SK-N-SH (cell line): ENCODE data around the gene DMKN. TPM values are rescaled to one million over a fixed set of nuclear protein-coding genes. Genes with fewer than 3 reads are reported as not detected.

Source experiments
- CTCF ChIA-PET: fragments of 300-600, 350-600 bp; formaldehyde crosslinking; extraction: SDS; loops from one replicate; lab custom pipeline; 2021; lab: Yijun Ruan, JAX
- POLR2A ChIA-PET: fragments of 350-600 bp; sonication (Branson Sonifier 250); formaldehyde crosslinking; extraction: SDS; loops from one replicate; lab custom pipeline; 2020; ENCODE audit warnings: antibody characterized with exemption, inconsistent platforms; lab: Yijun Ruan, JAX
- DNase-seq: peaks from one replicate; pipeline ENCODE4 v3.0.0; 2012
- H2AFZ ChIP-seq: fragments of 200-600 bp; sonication (generic); 2 replicates; pipeline ENCODE4 v1.8.1; 2016; ENCODE audit warnings: antibody characterized with exemption, mild to moderate bottlenecking, low read depth
- H3F3A ChIP-seq: fragments of 200-600 bp; sonication (generic); replicated peaks from 2 replicates; pipeline ENCODE3; 2016; ENCODE audit warnings: antibody characterized with exemption, mild to moderate bottlenecking; ENCODE audit not compliant: insufficient read depth
- H3K27ac ChIP-seq, 2 experiments: fragments of 200-500 bp in 1 of 2; fragments of 200-600 bp in 1 of 2; sonication (Bioruptor generic) in 1 of 2; sonication (generic), shearing (Covaris generic) in 1 of 2; 2 replicates each; pipeline versions ENCODE4 v1.5.1 to v1.6.1; 2014 to 2016; ENCODE audit warnings: low read depth in 2 of 2, inconsistent platforms in 1 of 2, low read length in 1 of 2, mild to moderate bottlenecking in 1 of 2, mixed read lengths in 1 of 2
- H3K27me3 ChIP-seq: fragments of 200-600 bp; sonication (generic), shearing (Covaris generic); 2 replicates; pipeline ENCODE4 v1.6.1; 2016; ENCODE audit warnings: mixed run types; ENCODE audit not compliant: insufficient read depth
- H3K36me3 ChIP-seq, 2 experiments: fragments of 200-500 bp in 1 of 2; fragments of 200-600 bp in 1 of 2; sonication (Bioruptor generic) in 1 of 2; sonication (generic) in 1 of 2; replicated peaks in 1 of 2; 2 replicates each; pipeline versions ENCODE3 to v1.5.1; 2014 to 2016; ENCODE audit warnings: low read length in 1 of 2, mild to moderate bottlenecking in 1 of 2; ENCODE audit not compliant: insufficient read depth in 2 of 2, control insufficient read depth in 1 of 2
- H3K4me1 ChIP-seq, 2 experiments: fragments of 200-500 bp in 1 of 2; fragments of 200-600 bp in 1 of 2; sonication (Bioruptor generic) in 1 of 2; sonication (generic), shearing (Covaris generic) in 1 of 2; 2 replicates each; pipeline versions ENCODE4 v1.5.1 to v1.6.1; 2014 to 2016; ENCODE audit warnings: low read depth in 1 of 2, low read length in 1 of 2, mixed run types in 1 of 2; ENCODE audit not compliant: insufficient read depth in 2 of 2, control insufficient read depth in 1 of 2
- H3K4me2 ChIP-seq: fragments of 200-600 bp; sonication (generic), shearing (Covaris generic); 2 replicates; pipeline ENCODE4 v1.6.1; 2017; ENCODE audit warnings: mixed run types
- H3K4me3 ChIP-seq, 2 experiments: fragments of 200-500 bp in 1 of 2; fragments of 200-600 bp in 1 of 2; sonication (Bioruptor generic) in 1 of 2; sonication (generic), shearing (Covaris generic) in 1 of 2; 2 replicates each; pipeline versions ENCODE4 v1.5.1 to v1.8.1; 2014 to 2016; ENCODE audit warnings: low read depth in 2 of 2, inconsistent platforms in 1 of 2, low read length in 1 of 2, mild to moderate bottlenecking in 1 of 2, mixed read lengths in 1 of 2, moderate library complexity in 1 of 2
- H3K79me2 ChIP-seq: fragments of 200-600 bp; sonication (generic); 2 replicates; pipeline ENCODE4 v1.8.1; 2017; ENCODE audit warnings: mild to moderate bottlenecking; ENCODE audit not compliant: insufficient read depth
- H3K9ac ChIP-seq: fragments of 200-600 bp; sonication (generic); 2 replicates; pipeline ENCODE4 v1.6.1; 2017; ENCODE audit warnings: mixed run types
- H3K9me2 ChIP-seq: fragments of 200-600 bp; sonication (generic); 2 replicates; pipeline ENCODE4 v1.6.1; 2017; ENCODE audit warnings: mixed run types
- H3K9me3 ChIP-seq: fragments of 200-600 bp; sonication (generic); 2 replicates; pipeline ENCODE4 v1.6.1; 2017; ENCODE audit warnings: mixed run types, mild to moderate bottlenecking, moderate library complexity
- H4K20me1 ChIP-seq: fragments of 200-600 bp; sonication (generic); 2 replicates; pipeline ENCODE4 v1.6.1; 2017; ENCODE audit warnings: mild to moderate bottlenecking, mixed run types; ENCODE audit not compliant: insufficient read depth
- FOXJ3 ChIP-seq: sonication (generic); formaldehyde crosslinking; IDR thresholded peaks from 2 replicates; pipeline ENCODE4 v1.5.1; 2020; ENCODE audit warnings: mild to moderate bottlenecking, missing genetic modification reagents
- GABPA ChIP-seq: IDR thresholded peaks from 2 replicates; pipeline ENCODE4 v1.4.0; 2012; ENCODE audit warnings: low read depth, mild to moderate bottlenecking
- GATA2 ChIP-seq: sonication (generic); formaldehyde crosslinking; IDR thresholded peaks from 2 replicates; pipeline ENCODE4 v1.5.0; 2020; ENCODE audit warnings: mild to moderate bottlenecking, missing genetic modification reagents
- IRF3 ChIP-seq: fragments of 150-350 bp; IDR thresholded peaks from 2 replicates; pipeline ENCODE4 v1.6.1; 2016; ENCODE audit warnings: mild to moderate bottlenecking, low read depth, low read length
- JUND ChIP-seq: IDR thresholded peaks from 2 replicates; pipeline ENCODE4 v1.4.0; 2012
- MAX ChIP-seq: IDR thresholded peaks from 2 replicates; pipeline ENCODE4 v1.4.0; 2012; ENCODE audit warnings: low read depth
- MEF2A ChIP-seq: IDR thresholded peaks from 2 replicates; pipeline ENCODE4 v1.4.0; 2012; ENCODE audit warnings: low read depth, borderline replicate concordance
- NFIC ChIP-seq: IDR thresholded peaks from 2 replicates; pipeline ENCODE4 v1.4.0; 2012; ENCODE audit warnings: borderline replicate concordance
- RAD21 ChIP-seq: IDR thresholded peaks from 2 replicates; pipeline ENCODE4 v1.6.1; 2012; ENCODE audit warnings: mild to moderate bottlenecking, low read length
- RFX5 ChIP-seq: IDR thresholded peaks from 2 replicates; pipeline ENCODE4 v1.6.1; 2012; ENCODE audit warnings: mild to moderate bottlenecking, improper control_type of control experiment, low read length
- RXRA ChIP-seq: IDR thresholded peaks from 2 replicates; pipeline ENCODE4 v1.4.0; 2012; ENCODE audit warnings: low read depth, mild to moderate bottlenecking, borderline replicate concordance
- SIN3A ChIP-seq: IDR thresholded peaks from 2 replicates; pipeline ENCODE4 v1.6.1; 2012; ENCODE audit warnings: low read depth, mild to moderate bottlenecking, low read length, moderate library complexity, borderline replicate concordance
- SMC3 ChIP-seq: IDR thresholded peaks from 2 replicates; pipeline ENCODE4 v1.6.1; 2012; ENCODE audit warnings: low read depth, low read length, improper control_type of control experiment
- TAF1 ChIP-seq: IDR thresholded peaks from 2 replicates; pipeline ENCODE4 v1.6.1; 2012; ENCODE audit warnings: low read depth, mild to moderate bottlenecking, low read length, moderate library complexity, borderline replicate concordance
- USF2 ChIP-seq: fragments of 150-350 bp; IDR thresholded peaks from 2 replicates; pipeline ENCODE4 v1.6.1; 2017; ENCODE audit warnings: antibody characterized with exemption, low read length, low read depth, borderline replicate concordance
- YY1 ChIP-seq: IDR thresholded peaks from 2 replicates; pipeline ENCODE4 v1.4.0; 2012; ENCODE audit warnings: low read depth, mild to moderate bottlenecking
- ZBTB33 ChIP-seq: IDR thresholded peaks from 2 replicates; pipeline ENCODE4 v1.4.0; 2012; ENCODE audit warnings: low read depth, borderline replicate concordance
- WGBS: methylation state at CpG from one replicate; pipeline ENCODE4 v1.1.6; 2017; ENCODE audit warnings: low lambda C conversion rate; 5-methylcytosine and 5-hydroxymethylcytosine counted together
- polyA plus RNA-seq, 3 experiments: library from polyadenylated mRNA; depleted of rRNA; stranded (reverse); fragments of >200 nt; gene quantifications; 2 replicates each; pipeline ENCODE4 v1.2.3, GENCODE V29; 2012

Gene DMKN
- polyA plus RNA-seq, 1 of the 3 experiments (the other 2 are of a cell fraction): not detected

GRCh38 chr19:35498220-35498619 lies 15.2 kb downstream of the DMKN start:
- H3K36me3 ChIP-seq: no peaks in the 10 kb centered on the region
- no peak overlapping the region for H3K4me2 ChIP-seq
- no peaks in the 10 kb centered on the region for H4K20me1 ChIP-seq
- no peak for DNase-seq
- H3K4me1 ChIP-seq: peaks cover 0 to 2% of the 10 kb centered on the region in 2 experiments; a peak in 1 of 4 replicates
- H3F3A ChIP-seq: no peaks in the 10 kb centered on the region
- TF ChIP-seq FOXJ3: no peak
- no peak for TF ChIP-seq ZBTB33
- TF ChIP-seq MAX: no peak
- no peak for TF ChIP-seq RFX5
- no peak for TF ChIP-seq JUND
- TF ChIP-seq YY1: no peak
- TF ChIP-seq GATA2 (CRISPR knock-in tag): no peak
- TF ChIP-seq NFIC: no peak
- no peak for TF ChIP-seq RXRA
- no peak for TF ChIP-seq SIN3A
- TF ChIP-seq TAF1: no peak
- no peak for TF ChIP-seq SMC3
- no peak for TF ChIP-seq IRF3
- TF ChIP-seq RAD21: no peak
- no peak for TF ChIP-seq MEF2A
- no peak for TF ChIP-seq GABPA
- no peak for TF ChIP-seq USF2
- no peak overlapping the region for H3K9ac ChIP-seq
- 29% methylated on average over 3 of the region's 3 CpGs for WGBS
- no peak overlapping the region for H2AFZ ChIP-seq
- no peak overlapping the region for H3K4me3 ChIP-seq
- H3K27me3 ChIP-seq: peaks cover 88% of the 10 kb centered on the region
- no peak overlapping the region for H3K27ac ChIP-seq
- CTCF ChIA-PET: interaction anchor here (0.7 to 8.1 kb wide), 4 partner anchors 9 to 148 kb away, joined by 3 to 127 read pairs (median 57); partner anchors contain the start of gene FFAR3
- no peaks in the 10 kb centered on the region for H3K9me3 ChIP-seq
- H3K9me2 ChIP-seq: no peaks in the 10 kb centered on the region
- H3K79me2 ChIP-seq: no peaks in the 10 kb centered on the region
- POLR2A ChIA-PET: interaction anchor here (0.5 kb wide), 1 partner anchor 275 kb away, joined by 3 read pairs; no protein-coding TSS in a partner anchor
